WTC11 (cell line): ENCODE measurements around the gene SMARCA5. TPM values are rescaled to one million over a fixed set of nuclear protein-coding genes. Genes with fewer than 3 reads are reported as not detected.

Experiments
- ATAC-seq: fragments of 200-7000 bp; cut with Tn5 transposase; 2 replicates; pipeline ENCODE4 v1.10.0; 2021; ENCODE audit warnings: mild to moderate bottlenecking, moderate library complexity
- CTCF ChIA-PET: fragments of 300-600 bp; sonication (Branson Sonifier 250); formaldehyde crosslinking; loops from one replicate; lab custom pipeline; 2021; ENCODE audit warnings: antibody characterized with exemption; lab: Charles Lee
- POLR2A ChIA-PET: fragments of 350-600 bp; sonication (Branson Sonifier 250); formaldehyde crosslinking; loops from one replicate; lab custom pipeline; 2021; ENCODE audit warnings: antibody characterized with exemption; lab: Charles Lee
- DNase-seq: peaks from one replicate; pipeline ENCODE4 v3.0.0; 2021; ENCODE audit warnings: low spot score
- H3K27ac Mint-ChIP-seq: 2 replicates; pipeline ENCODE4 v1.8.0; 2021; ENCODE audit warnings: mixed read lengths
- H3K27me3 Mint-ChIP-seq: 2 replicates; pipeline ENCODE4 v1.8.0; 2021; ENCODE audit warnings: low read depth, mild to moderate bottlenecking, moderate library complexity, mixed read lengths
- H3K36me3 Mint-ChIP-seq: 2 replicates; pipeline ENCODE4 v1.8.0; 2021; ENCODE audit warnings: mixed read lengths
- H3K4me1 Mint-ChIP-seq: 2 replicates; pipeline ENCODE4 v1.8.0; 2022; ENCODE audit warnings: mixed read lengths
- H3K4me3 Mint-ChIP-seq: 2 replicates; pipeline ENCODE4 v1.8.0; 2021; ENCODE audit warnings: mild to moderate bottlenecking, moderate library complexity, mixed read lengths
- H3K9me3 Mint-ChIP-seq: 2 replicates; pipeline ENCODE4 v1.8.0; 2021; ENCODE audit warnings: mixed read lengths
- ATF1 ChIP-seq: sonication (generic); formaldehyde crosslinking; IDR thresholded peaks from 2 replicates; pipeline ENCODE4 v1.8.1; 2023; ENCODE audit warnings: mild to moderate bottlenecking, moderate library complexity, missing genetic modification reagents
- FOXP1 ChIP-seq: sonication (generic); formaldehyde crosslinking; IDR thresholded peaks from 2 replicates; pipeline ENCODE4 v1.8.0; 2022; ENCODE audit warnings: missing genetic modification reagents, mild to moderate bottlenecking, moderate library complexity, borderline replicate concordance
- HMGA2 ChIP-seq: fragments of 250-450 bp; sonication (Bioruptor Pico); IDR thresholded peaks from 2 replicates; pipeline ENCODE4 v1.4.0; 2021; ENCODE audit warnings: mild to moderate bottlenecking, moderate library complexity
- JUN ChIP-seq: sonication (generic); formaldehyde crosslinking; IDR thresholded peaks from 2 replicates; pipeline ENCODE4 v1.8.0; 2023; ENCODE audit warnings: mild to moderate bottlenecking, missing genetic modification reagents
- KAT7 ChIP-seq: sonication (generic); formaldehyde crosslinking; IDR thresholded peaks from 2 replicates; pipeline ENCODE4 v1.8.1; 2023; ENCODE audit warnings: missing genetic modification reagents, mild to moderate bottlenecking, borderline replicate concordance
- MYBL2 ChIP-seq: sonication (generic); formaldehyde crosslinking; IDR thresholded peaks from 2 replicates; pipeline ENCODE4 v1.8.1; 2023; ENCODE audit warnings: mild to moderate bottlenecking, moderate library complexity, missing genetic modification reagents
- NR1H2 ChIP-seq: sonication (generic); formaldehyde crosslinking; IDR thresholded peaks from 2 replicates; pipeline ENCODE4 v1.9.0; 2021; ENCODE audit warnings: mild to moderate bottlenecking, moderate library complexity, missing genetic modification reagents
- NR3C1 ChIP-seq: sonication (generic); formaldehyde crosslinking; conservative IDR thresholded peaks from 2 replicates; pipeline ENCODE4 v1.8.1; 2023; ENCODE audit warnings: low read depth, mild to moderate bottlenecking, missing genetic modification reagents
- RORB ChIP-seq: fragments of 250-450 bp; sonication (Bioruptor Pico); IDR thresholded peaks from 2 replicates; pipeline ENCODE4 v1.9.0; 2021; ENCODE audit warnings: mild to moderate bottlenecking
- SMAD3 ChIP-seq: sonication (generic); formaldehyde crosslinking; IDR thresholded peaks from 2 replicates; pipeline ENCODE4 v1.8.0; 2022; ENCODE audit warnings: missing genetic modification reagents, mild to moderate bottlenecking, borderline replicate concordance
- TCF7 ChIP-seq: sonication (generic); formaldehyde crosslinking; IDR thresholded peaks from 2 replicates; pipeline ENCODE4 v1.8.0; 2022; ENCODE audit warnings: mild to moderate bottlenecking, low read depth, missing genetic modification reagents, moderate library complexity
- TP53 ChIP-seq: sonication (generic); formaldehyde crosslinking; IDR thresholded peaks from 2 replicates; pipeline ENCODE4 v1.8.1; 2023; ENCODE audit warnings: mild to moderate bottlenecking, missing genetic modification reagents
- ZNF263 ChIP-seq: sonication (generic); formaldehyde crosslinking; IDR thresholded peaks from 2 replicates; pipeline ENCODE4 v1.8.1; 2022; ENCODE audit warnings: low read depth, mild to moderate bottlenecking, moderate library complexity, missing genetic modification reagents
- ZNF396 ChIP-seq: fragments of 250-450 bp; sonication (Bioruptor Pico); IDR thresholded peaks from 2 replicates; pipeline ENCODE4 v1.8.0; 2021; ENCODE audit warnings: mild to moderate bottlenecking, moderate library complexity, borderline replicate concordance
- ZNF416 ChIP-seq: fragments of 250-450 bp; sonication (Bioruptor Pico); IDR thresholded peaks from 2 replicates; pipeline ENCODE4 v1.9.0; 2021; ENCODE audit warnings: mild to moderate bottlenecking, inconsistent platforms
- total RNA-seq: library from RNA; stranded (reverse); gene quantifications from 3 replicates; pipeline ENCODE4 v1.2.3, GENCODE V29; 2021
- TF ChIP-seq, protein P1 (sequence below): sonication (generic); formaldehyde crosslinking; IDR thresholded peaks from 2 replicates; pipeline ENCODE4 v1.8.1; 2023; ENCODE audit warnings: mild to moderate bottlenecking, missing genetic modification reagents
- TF ChIP-seq, protein P2 (sequence below): sonication (generic); formaldehyde crosslinking; IDR thresholded peaks from 2 replicates; pipeline ENCODE4 v1.8.1; 2022; ENCODE audit warnings: low read depth, missing genetic modification reagents, borderline replicate concordance
- TF ChIP-seq, protein P3 (sequence below): fragments of 250-450 bp; sonication (Bioruptor Pico); IDR thresholded peaks from 2 replicates; pipeline ENCODE4 v2.1.2; 2022; ENCODE audit warnings: mild to moderate bottlenecking, moderate library complexity
- TF ChIP-seq, protein P4 (sequence below): sonication (generic); formaldehyde crosslinking; conservative IDR thresholded peaks from 2 replicates; pipeline ENCODE4 v1.8.1; 2022; ENCODE audit warnings: mild to moderate bottlenecking, missing genetic modification reagents
- TF ChIP-seq, protein P5 (sequence below): sonication (generic); formaldehyde crosslinking; IDR thresholded peaks from 2 replicates; pipeline ENCODE4 v1.8.0; 2023; ENCODE audit warnings: missing genetic modification reagents, mild to moderate bottlenecking, borderline replicate concordance
- TF ChIP-seq, protein P6 (sequence below): fragments of 250-450 bp; sonication (Bioruptor Pico); conservative IDR thresholded peaks from 2 replicates; pipeline ENCODE4 v1.9.0; 2021; ENCODE audit warnings: mild to moderate bottlenecking

SMARCA5 gene
- total RNA-seq, 1 experiment from 2014 or later: 98.8 TPM

DNA sequence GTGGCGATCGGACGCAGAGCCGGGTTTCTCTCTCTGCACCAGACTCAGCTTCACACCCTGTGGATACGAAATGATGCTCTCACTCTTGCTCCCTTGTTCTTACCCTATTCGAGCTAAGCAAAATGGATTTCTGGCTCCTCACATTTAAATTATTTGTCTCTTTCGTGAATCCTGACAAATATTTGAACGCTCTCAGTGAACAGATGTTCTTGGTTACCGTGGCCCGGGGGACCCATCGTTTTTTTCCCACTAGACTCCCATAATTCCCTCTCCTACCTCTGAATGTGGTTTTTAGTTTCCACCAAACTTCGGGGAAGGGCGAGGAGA lies 630 bp downstream of the SMARCA5 start:
- TF ChIP-seq JUN (CRISPR knock-in tag): no peak
- TF ChIP-seq FOXP1 (CRISPR knock-in tag): peak; percentile 3; the same call in 1 of the 2 replicates
- no peak for TF ChIP-seq TP53 (CRISPR knock-in tag)
- H3K9me3 Mint-ChIP-seq: no peaks in the 10 kb centered on the region
- DNase-seq: no peak
- H3K36me3 Mint-ChIP-seq: peaks cover 32% of the 10 kb centered on the region
- H3K27ac Mint-ChIP-seq: peak overlapping the region; percentile 98
- H3K4me3 Mint-ChIP-seq: peak overlapping the region; percentile 97
- ChIA-PET CTCF (interaction anchor here (1.2 to 3.1 kb wide), 2 partner anchors 45 to 177 kb away, joined by 3 to 8 read pairs; partner anchors contain the start of gene GAB1), POLR2A (interaction anchor here (0.7 to 2.8 kb wide), 7 partner anchors 11 to 178 kb away, joined by 3 to 18 read pairs (median 5); partner anchors contain the start of gene GAB1)
- ATAC-seq: no peak
- H3K27me3 Mint-ChIP-seq: no peaks in the 10 kb centered on the region; the same call in 1 of the 2 replicates
- peaks cover 18% of the 10 kb centered on the region for H3K4me1 Mint-ChIP-seq

DNA sequence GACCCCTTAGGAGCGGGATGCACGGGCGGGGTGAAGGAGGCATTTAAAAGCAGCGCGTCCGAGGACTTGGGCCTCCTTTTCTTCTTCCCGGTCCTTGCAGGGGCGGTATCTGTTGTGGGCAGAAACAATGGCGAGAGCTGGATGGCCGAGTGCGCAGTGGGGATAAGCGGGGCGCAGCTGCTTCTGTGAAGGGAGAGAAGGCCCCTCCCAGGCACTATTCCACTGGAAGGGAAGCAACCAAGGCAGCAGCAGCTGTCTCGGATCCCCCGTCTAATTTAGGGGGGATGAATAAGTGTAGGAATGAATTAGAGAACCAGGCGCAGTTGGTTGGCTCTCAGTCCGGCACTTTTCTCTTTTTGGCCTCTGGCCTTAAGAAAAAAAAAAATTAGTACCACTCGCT lies 995 bp downstream of the SMARCA5 start:
- DNase-seq: peak; percentile 45
- ChIA-PET CTCF (interaction anchor here (3.1 kb wide), 1 partner anchor 45 kb away, joined by 8 read pairs; no protein-coding TSS in a partner anchor), POLR2A (interaction anchor here (0.7 to 2.8 kb wide), 6 partner anchors 12 to 178 kb away, joined by 3 to 18 read pairs (median 4); partner anchors contain the start of gene GAB1)
- ATAC-seq: peak; percentile 10
- TF ChIP-seq NR3C1 (CRISPR knock-in tag): no peak
- TF ChIP-seq TCF7 (CRISPR knock-in tag): no peak
- TF ChIP-seq, protein P1, sequence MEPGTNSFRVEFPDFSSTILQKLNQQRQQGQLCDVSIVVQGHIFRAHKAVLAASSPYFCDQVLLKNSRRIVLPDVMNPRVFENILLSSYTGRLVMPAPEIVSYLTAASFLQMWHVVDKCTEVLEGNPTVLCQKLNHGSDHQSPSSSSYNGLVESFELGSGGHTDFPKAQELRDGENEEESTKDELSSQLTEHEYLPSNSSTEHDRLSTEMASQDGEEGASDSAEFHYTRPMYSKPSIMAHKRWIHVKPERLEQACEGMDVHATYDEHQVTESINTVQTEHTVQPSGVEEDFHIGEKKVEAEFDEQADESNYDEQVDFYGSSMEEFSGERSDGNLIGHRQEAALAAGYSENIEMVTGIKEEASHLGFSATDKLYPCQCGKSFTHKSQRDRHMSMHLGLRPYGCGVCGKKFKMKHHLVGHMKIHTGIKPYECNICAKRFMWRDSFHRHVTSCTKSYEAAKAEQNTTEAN (CRISPR knock-in tag): no peak
- TF ChIP-seq, protein P2, sequence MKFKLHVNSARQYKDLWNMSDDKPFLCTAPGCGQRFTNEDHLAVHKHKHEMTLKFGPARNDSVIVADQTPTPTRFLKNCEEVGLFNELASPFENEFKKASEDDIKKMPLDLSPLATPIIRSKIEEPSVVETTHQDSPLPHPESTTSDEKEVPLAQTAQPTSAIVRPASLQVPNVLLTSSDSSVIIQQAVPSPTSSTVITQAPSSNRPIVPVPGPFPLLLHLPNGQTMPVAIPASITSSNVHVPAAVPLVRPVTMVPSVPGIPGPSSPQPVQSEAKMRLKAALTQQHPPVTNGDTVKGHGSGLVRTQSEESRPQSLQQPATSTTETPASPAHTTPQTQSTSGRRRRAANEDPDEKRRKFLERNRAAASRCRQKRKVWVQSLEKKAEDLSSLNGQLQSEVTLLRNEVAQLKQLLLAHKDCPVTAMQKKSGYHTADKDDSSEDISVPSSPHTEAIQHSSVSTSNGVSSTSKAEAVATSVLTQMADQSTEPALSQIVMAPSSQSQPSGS (CRISPR knock-in tag): no peak
- TF ChIP-seq, protein P3, sequence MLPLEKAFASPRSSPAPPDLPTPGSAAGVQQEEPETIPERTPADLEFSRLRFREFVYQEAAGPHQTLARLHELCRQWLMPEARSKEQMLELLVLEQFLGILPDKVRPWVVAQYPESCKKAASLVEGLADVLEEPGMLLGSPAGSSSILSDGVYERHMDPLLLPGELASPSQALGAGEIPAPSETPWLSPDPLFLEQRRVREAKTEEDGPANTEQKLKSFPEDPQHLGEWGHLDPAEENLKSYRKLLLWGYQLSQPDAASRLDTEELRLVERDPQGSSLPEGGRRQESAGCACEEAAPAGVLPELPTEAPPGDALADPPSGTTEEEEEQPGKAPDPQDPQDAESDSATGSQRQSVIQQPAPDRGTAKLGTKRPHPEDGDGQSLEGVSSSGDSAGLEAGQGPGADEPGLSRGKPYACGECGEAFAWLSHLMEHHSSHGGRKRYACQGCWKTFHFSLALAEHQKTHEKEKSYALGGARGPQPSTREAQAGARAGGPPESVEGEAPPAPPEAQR (CRISPR knock-in tag): no peak
- no peak for TF ChIP-seq KAT7 (CRISPR knock-in tag)
- no peak for TF ChIP-seq ZNF416 (CRISPR knock-in tag)
- TF ChIP-seq, protein P4, sequence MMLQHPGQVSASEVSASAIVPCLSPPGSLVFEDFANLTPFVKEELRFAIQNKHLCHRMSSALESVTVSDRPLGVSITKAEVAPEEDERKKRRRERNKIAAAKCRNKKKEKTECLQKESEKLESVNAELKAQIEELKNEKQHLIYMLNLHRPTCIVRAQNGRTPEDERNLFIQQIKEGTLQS (CRISPR knock-in tag): no peak
- TF ChIP-seq HMGA2 (CRISPR knock-in tag): no peak
- TF ChIP-seq ZNF396 (CRISPR knock-in tag): no peak
- TF ChIP-seq ATF1 (CRISPR knock-in tag): no peak
- no peak for TF ChIP-seq NR1H2 (CRISPR knock-in tag)
- TF ChIP-seq RORB (CRISPR knock-in tag): no peak
- H3K4me3 Mint-ChIP-seq: peak overlapping the region; percentile 97
- no peaks in the 10 kb centered on the region for H3K9me3 Mint-ChIP-seq
- H3K36me3 Mint-ChIP-seq: peaks cover 35% of the 10 kb centered on the region
- peaks cover 18% of the 10 kb centered on the region for H3K4me1 Mint-ChIP-seq
- H3K27me3 Mint-ChIP-seq: no peaks in the 10 kb centered on the region; the same call in 1 of the 2 replicates
- peak overlapping the region; percentile 98 for H3K27ac Mint-ChIP-seq

DNA sequence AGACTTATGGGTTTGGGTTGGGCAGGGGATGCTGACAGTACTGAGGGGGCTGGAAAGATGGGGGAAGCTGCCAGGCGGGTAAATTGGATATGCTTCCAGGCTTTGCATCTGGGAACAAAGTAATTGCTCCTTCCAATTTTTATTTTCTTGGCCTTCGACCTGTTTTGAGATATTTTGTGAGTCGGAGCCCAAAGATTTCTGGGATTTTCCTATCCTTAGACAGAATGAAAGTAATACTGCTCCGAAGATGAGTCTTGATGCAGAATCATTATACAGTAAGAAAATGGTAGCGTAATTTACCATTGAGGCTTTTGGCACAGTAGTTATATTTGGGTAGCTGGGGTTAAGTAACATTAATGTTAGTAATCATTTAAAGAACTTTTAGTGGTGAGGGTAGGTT lies 1.4 kb downstream of the SMARCA5 start:
- ATAC-seq (no peak), DNase-seq (no peak)
- Mint-ChIP-seq H3K27me3 (no peaks in the 10 kb centered on the region; the same call in 1 of the 2 replicates), H3K9me3 (no peaks in the 10 kb centered on the region), H3K4me1 (peaks cover 18% of the 10 kb centered on the region), H3K27ac (0 out of 2 replicates have a peak overlapping the region, but pooled peaks have one; percentile 62), H3K36me3 (peaks cover 39% of the 10 kb centered on the region), H3K4me3 (peak overlapping the region; percentile 97)
- CTCF ChIA-PET: interaction anchor here (3.1 kb wide), 1 partner anchor 44 kb away, joined by 8 read pairs; no protein-coding TSS in a partner anchor
- POLR2A ChIA-PET: interaction anchor here (0.7 to 2.8 kb wide), 4 partner anchors 16 to 179 kb away, joined by 3 to 18 read pairs (median 4); partner anchors contain the start of gene GAB1
- no peak for TF ChIP-seq SMAD3 (CRISPR knock-in tag)
- TF ChIP-seq ZNF263 (CRISPR knock-in tag): no peak
- TF ChIP-seq MYBL2: no peak
- TF ChIP-seq, protein P5, sequence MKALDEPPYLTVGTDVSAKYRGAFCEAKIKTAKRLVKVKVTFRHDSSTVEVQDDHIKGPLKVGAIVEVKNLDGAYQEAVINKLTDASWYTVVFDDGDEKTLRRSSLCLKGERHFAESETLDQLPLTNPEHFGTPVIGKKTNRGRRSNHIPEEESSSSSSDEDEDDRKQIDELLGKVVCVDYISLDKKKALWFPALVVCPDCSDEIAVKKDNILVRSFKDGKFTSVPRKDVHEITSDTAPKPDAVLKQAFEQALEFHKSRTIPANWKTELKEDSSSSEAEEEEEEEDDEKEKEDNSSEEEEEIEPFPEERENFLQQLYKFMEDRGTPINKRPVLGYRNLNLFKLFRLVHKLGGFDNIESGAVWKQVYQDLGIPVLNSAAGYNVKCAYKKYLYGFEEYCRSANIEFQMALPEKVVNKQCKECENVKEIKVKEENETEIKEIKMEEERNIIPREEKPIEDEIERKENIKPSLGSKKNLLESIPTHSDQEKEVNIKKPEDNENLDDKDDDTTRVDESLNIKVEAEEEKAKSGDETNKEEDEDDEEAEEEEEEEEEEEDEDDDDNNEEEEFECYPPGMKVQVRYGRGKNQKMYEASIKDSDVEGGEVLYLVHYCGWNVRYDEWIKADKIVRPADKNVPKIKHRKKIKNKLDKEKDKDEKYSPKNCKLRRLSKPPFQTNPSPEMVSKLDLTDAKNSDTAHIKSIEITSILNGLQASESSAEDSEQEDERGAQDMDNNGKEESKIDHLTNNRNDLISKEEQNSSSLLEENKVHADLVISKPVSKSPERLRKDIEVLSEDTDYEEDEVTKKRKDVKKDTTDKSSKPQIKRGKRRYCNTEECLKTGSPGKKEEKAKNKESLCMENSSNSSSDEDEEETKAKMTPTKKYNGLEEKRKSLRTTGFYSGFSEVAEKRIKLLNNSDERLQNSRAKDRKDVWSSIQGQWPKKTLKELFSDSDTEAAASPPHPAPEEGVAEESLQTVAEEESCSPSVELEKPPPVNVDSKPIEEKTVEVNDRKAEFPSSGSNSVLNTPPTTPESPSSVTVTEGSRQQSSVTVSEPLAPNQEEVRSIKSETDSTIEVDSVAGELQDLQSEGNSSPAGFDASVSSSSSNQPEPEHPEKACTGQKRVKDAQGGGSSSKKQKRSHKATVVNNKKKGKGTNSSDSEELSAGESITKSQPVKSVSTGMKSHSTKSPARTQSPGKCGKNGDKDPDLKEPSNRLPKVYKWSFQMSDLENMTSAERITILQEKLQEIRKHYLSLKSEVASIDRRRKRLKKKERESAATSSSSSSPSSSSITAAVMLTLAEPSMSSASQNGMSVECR (CRISPR knock-in tag): no peak
- no peak for TF ChIP-seq TP53 (CRISPR knock-in tag)
- TF ChIP-seq, protein P6, sequence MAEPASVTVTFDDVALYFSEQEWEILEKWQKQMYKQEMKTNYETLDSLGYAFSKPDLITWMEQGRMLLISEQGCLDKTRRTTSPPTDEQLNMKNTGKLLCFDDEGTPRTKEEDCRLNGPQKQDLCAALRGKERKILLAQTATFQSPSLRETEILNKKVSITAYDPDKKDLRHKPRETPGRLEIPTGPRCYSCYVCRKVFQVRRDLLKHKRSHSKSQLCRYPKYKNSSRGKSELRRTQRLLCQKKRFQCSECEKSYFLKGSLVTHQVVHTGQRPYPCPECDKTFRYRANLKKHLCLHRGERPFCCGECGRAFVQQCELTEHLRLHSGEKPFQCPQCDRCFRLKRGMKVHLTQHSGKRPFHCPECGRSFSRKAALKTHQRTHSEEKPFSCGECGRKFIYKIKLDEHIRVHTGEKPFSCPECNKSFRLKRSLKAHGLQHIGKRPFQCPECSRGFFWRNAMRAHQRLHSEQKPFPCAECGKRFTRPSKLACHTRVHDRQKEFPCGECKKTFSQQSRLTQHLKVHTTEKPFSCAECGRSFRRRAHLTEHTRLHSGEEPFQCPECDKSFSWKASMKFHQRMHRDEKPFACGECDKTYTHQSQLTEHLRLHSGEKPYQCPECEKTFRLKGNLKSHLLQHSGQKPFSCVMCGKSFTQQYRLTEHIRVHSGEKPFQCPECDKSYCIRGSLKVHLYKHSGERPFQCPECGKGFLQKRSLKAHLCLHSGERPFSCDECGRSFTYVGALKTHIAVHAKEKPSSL: no peak
